HG02870 (cell line): ENCODE data around the gene TMEM19.

Experiments used
- ATAC-seq: cut with Tn5 transposase; IDR thresholded peaks from one replicate; pipeline ENCODE4 v1.9.1; 2021; ENCODE audit warnings: mild to moderate bottlenecking, moderate library complexity; ENCODE audit not compliant: unreplicated experiment

Gene TMEM19

GRCh38 chr12:71685914-71686657 is at the start of gene TMEM19:
TSS of gene TMEM19 (plus strand) at chr12:71686082. CDS start at chr12:71686681, 599 bp downstream.
- peak; percentile 80 for ATAC-seq

GRCh38 chr12:71636704-71637115 is 49.2 kb upstream of the TMEM19 start:
- ATAC-seq = peak; percentile 65

GRCh38 chr12:71638499-71638898 is 47.4 kb upstream of the TMEM19 start:
- ATAC-seq = no peak

- peak; percentile 34 for ATAC-seq
Measured at GRCh38 chr12:71639341-71639760, 46.5 kb upstream of the TMEM19 start.

DNA sequence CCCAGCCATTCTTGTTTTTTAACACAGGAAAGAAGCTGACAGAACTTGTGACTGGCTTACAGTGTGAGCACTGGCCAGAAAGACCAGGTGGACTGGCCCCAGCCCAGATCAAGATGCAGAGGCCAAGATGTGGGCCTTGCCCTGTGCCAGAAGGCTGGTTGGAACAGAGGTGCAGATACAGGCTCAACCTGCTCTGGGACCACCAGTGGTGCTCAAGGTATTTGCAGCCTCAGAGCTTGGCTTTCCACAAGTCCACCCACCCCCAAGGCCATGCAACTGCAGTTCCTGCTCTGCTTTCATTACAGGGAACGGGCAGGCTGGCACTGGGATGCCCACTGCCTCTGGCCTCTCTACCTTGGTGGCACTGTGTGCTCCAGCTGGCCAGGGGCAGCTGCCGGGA is 45.6 kb upstream of the TMEM19 start:
- ATAC-seq = no peak

- no peak for ATAC-seq
Measured at GRCh38 chr12:71641390-71641789, 44.5 kb upstream of the TMEM19 start.

GRCh38 chr12:71642264-71642663 is 43.6 kb upstream of the TMEM19 start:
- peak; percentile 93 for ATAC-seq

DNA sequence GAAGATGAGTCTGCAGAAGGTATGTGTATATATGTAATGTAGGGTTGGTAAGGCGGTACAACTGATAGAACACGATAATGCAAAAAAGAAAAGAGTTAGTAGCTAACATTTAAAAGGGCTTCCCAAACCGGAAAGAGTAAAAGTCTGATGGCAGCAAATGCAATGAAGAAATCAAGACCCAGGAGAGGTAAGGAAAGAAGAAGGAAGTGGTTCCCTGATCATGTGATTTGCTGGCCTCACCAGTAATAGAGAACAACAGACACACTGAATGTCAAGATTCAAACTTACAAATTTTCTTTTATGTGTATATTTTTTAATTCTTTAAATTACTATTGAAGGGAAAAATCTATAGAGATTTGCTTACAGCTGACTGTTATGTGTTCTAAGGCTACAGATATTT is 40.6 kb upstream of the TMEM19 start:
- ATAC-seq = no peak

GRCh38 chr12:71646512-71646911 is 39.4 kb upstream of the TMEM19 start:
- ATAC-seq = no peak

DNA sequence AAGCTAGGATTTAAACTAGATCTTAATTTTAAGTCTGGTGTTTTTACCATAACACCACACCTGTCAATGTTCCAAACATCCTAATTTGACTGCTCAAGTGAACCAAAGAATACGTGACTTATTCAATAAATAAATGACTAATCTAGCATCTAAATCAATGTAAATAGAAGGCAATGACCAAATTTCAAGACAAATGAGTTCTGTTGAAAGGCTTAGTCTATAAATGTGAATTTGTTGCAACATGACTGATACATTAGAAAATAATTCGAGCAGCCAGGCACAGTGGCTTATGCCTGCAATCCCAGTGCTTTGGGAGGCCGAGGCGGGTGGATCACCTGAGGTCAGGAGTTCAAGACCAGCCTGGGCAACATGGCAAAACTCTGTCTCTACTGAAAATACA is 37.3 kb upstream of the TMEM19 start:
- no peak for ATAC-seq

GRCh38 chr12:71649401-71649800 is 36.5 kb upstream of the TMEM19 start:
- no peak for ATAC-seq

GRCh38 chr12:71652656-71653055 is 33.2 kb upstream of the TMEM19 start:
- ATAC-seq = no peak

- no peak for ATAC-seq
Measured at GRCh38 chr12:71653137-71653536, 32.7 kb upstream of the TMEM19 start.

GRCh38 chr12:71654200-71654599 is 31.7 kb upstream of the TMEM19 start:
- ATAC-seq = no peak

DNA sequence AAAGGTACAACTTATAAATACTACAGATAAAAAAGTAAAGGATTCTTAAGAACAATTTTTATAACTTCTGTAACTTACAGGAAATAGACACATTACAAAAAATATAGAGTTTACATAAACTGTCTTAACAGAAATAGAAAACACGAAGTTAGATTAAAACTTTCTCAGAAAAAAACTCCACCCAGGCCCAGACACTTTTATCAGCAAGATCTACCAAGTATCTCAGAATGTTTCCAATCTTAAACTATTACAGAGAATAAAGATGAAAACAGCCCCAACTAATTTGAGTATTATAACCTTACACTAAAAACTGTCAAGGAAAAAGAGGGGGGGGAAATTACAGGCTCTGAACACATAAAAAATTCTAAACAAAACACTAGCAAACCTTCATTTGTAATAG is 30.4 kb upstream of the TMEM19 start:
- ATAC-seq = no peak

- no peak for ATAC-seq
Measured at GRCh38 chr12:71655907-71656306, 30.0 kb upstream of the TMEM19 start.

DNA sequence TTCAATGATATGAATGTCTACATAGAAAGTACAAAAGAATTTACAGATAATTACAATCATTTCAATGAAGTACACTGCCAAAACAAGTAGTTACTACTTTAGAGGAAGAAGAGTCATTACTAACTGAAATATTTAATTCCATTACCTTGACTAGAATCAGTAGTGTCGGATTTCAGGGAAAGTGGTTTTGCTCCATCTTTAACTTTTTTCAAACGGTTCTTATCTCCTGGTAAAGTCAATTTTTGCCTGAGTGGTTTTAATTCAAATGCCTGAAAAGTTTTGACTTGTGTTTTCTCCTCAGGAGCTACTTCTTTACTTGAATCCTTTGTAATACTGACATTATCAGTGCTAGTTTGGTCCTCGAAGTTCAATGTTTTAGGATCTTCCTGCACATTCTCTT is 29.1 kb upstream of the TMEM19 start:
- ATAC-seq = no peak

DNA sequence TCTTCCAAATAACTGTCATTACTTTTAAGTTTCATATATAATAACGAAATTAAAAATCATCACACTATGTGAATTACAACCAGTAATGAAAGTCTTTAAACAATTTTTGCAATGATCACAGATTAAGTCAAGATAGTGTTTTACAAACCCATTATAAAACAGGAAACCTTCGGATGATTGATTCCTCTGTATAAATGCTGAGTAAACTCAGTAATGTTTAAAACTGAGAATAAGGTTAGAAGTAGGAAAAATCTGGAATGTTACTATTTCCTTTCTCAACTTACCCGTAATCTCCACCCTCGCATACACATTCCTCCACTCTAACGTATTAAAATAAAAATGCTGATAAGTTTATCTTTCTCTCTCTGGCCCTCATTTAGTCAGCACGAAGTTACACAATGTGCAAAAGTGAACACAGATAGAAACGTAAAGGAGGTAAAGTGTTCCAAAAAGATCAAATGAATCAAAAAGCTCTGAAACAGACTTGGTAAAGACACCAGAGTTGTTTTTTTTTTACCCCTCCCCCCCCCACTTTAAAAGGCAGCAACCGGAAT is 23.8 kb upstream of the TMEM19 start:
- ATAC-seq = no peak

DNA sequence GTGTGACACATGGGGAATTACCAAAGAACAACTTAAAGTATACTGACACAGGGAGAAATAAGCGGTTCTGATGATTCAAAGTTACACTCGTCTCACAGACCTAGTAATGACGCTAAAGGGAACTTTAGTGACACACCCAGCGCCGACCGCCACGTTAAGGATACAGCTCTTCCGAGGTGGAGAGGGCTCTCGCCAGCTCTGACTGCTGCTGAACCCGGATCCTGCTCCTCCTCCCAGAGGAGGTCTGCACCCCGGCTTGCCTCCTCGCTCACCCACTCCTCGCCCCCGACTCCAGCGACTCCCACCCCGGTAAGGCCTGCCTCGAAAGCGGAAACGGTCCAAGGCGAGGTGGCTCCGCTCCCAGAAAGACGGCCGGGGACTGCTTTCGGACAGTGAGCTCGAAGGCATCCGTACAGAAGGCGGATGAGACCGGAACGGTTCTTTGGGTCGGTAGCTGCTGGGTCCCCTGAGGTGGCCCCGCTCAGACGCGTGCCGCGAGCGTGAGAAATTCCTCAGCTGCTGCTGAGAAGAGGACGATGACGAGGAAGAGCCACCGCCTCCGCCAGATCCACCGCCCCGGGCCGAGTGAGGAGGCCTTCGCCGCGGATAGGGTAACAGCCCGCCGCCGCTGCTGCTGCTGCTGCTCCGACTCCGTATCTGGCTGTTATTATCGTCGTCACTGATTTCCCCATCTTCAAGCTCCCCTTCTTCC is 22.9 kb upstream of the TMEM19 start:
- ATAC-seq = peak; percentile 25

DNA sequence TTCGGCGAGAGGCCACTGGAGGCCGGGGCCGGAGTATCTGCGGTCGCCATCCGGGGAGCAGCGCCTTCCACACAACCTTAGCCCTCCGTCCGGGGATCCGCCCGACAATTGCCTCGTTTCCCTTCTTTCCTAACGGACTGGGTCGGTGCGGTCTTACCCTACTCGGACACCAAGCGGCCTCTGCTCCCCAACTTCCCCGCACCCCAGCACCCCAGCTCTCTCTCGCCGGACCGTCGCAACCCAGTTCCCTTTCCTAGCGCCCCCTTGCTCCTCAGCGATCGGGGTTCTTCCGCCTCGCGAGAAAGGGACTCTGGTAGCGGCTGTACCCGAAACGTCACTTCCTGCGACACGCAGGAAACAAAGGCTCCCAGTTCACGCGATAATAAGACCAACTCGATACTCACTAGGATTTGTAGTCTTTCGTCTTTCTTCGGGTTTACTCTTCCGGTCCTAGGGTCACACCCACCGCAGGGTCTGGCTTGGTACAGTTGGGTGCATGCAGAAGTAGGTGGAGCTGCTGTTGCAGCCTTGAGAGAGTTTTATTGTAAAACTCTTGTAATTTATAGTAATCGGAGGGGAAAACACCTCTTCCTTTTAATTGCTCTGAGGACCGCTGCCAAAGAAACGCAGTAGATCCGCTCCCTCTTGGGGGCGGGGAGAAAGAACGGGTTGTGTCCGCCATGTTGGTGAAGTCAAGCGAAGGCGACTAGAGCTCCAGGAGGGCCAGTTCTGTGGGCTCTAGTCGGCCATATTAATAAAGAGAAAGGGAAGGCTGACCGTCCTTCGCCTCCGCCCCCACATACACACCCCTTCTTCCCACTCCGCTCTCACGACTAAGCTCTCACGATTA is 22.1 kb upstream of the TMEM19 start, which contains the start of the genes THAP2 and ZFC3H1:
TSS of gene THAP2 (plus strand) at position 741 of the 850 bp plus-strand sequence. CDS start 209 bp downstream, outside the sequence.
TSS of gene ZFC3H1 (minus strand) at position 288 of the 850 bp plus-strand sequence. CDS start at position 50, 238 bp downstream.
- peak; percentile 87 for ATAC-seq
